Measurements from ENCODE around the gene RREB1. TPM values are rescaled to one million over a fixed set of nuclear protein-coding genes. Genes with fewer than 3 reads are reported as not detected.

RREB1 gene
- total and polyA plus RNA-seq, 2 experiments from 2014 or later = 6.4 to 12.4 TPM

DNA sequence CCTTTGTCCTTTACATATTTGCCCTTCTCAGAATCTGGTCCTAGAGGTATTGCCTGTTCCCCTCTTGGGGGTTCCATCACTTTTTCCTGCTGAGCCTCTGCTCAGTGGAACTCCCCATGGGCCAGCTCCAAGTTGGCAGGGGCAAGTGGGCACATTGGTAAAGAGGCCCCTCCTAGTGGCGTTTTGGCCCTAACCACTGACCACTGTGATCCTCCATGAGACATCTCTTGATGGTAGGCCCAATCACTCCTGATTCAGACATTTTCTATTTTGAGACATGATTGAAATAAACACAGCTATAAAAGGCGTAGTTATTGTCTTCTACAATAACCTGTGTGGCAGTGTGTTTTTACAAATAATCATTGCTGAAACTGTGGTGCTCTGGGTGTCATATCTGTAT, 83.0 kb downstream of the RREB1 start:
- Histone ChIP-seq H3K9me3 (ENCODE audit: low read depth) (no peaks in the 10 kb centered on the region), H4K20me1 (ENCODE audit: insufficient read depth) (no peaks in the 10 kb centered on the region), H3K4me3 (no peak overlapping the region), H2AFZ (no peak overlapping the region), H3K4me1 (ENCODE audit: insufficient read depth) (no peaks in the 10 kb centered on the region), H3K27ac (no peak overlapping the region), H3F3A (ENCODE audit: insufficient read depth) (no peaks in the 10 kb centered on the region), H3K79me2 (ENCODE audit: insufficient read depth) (peaks cover 85% of the 10 kb centered on the region), H3K9ac (no peak overlapping the region), H3K9me2 (ENCODE audit: insufficient read depth) (no peaks in the 10 kb centered on the region), H3K4me2 (ENCODE audit: unreplicated experiment) (no peak overlapping the region), H3K27me3 (replicated peaks; ENCODE audit: insufficient read depth) (no peaks in the 10 kb centered on the region), H3K36me3 (ENCODE audit: low read depth) (peaks cover 34% of the 10 kb centered on the region)
- TF ChIP-seq EZH2phosphoT487 (IDR thresholded peaks at IDR 0.05; ENCODE audit: insufficient read depth, low read depth) (no peak), EZH2 (IDR thresholded peaks at IDR 0.05; ENCODE audit: insufficient read depth, poor library complexity, severe bottlenecking) (no peak)
- in situ Hi-C loops (cut with MboI) = no loop called here
- DNase-seq = no peak
- 93 to 100% methylated on average over 2 of the region's 2 CpGs for WGBS, 2 experiments (ENCODE audit: low coverage in 1 of 2, low lambda C conversion rate in 2 of 2, missing lambda C conversion rate in 2 of 2)

DNA sequence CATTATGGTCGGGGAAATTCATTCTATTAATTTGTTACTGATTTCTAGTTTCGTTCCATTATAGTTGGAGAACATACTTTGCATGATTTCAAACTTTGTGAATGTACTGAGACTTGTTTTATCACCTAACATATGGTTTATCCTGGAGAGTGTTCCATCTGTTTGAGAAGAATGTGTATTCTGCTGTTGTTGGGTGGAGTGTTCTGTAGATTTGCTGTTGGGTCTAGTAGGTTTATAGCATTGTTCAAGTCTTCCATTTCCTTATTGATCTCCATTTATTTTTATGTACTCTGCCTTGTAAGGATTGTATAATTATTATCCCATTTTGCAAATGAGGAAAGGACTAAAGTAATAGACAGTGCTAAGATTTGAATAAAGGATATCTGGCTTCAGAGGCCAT, 85.4 kb downstream of the RREB1 start:
- Histone ChIP-seq H4K20me1 (ENCODE audit: insufficient read depth) (no peaks in the 10 kb centered on the region), H3K79me2 (ENCODE audit: insufficient read depth) (peaks cover 85% of the 10 kb centered on the region), H3K27me3 (replicated peaks; ENCODE audit: insufficient read depth) (no peaks in the 10 kb centered on the region), H3K4me2 (ENCODE audit: unreplicated experiment) (no peak overlapping the region), H3K9me3 (ENCODE audit: low read depth) (no peaks in the 10 kb centered on the region), H3K4me1 (ENCODE audit: insufficient read depth) (no peaks in the 10 kb centered on the region), H3K9me2 (ENCODE audit: insufficient read depth) (no peaks in the 10 kb centered on the region), H3F3A (ENCODE audit: insufficient read depth) (no peaks in the 10 kb centered on the region), H3K4me3 (no peak overlapping the region), H3K9ac (no peak overlapping the region), H3K27ac (no peak overlapping the region), H2AFZ (no peak overlapping the region), H3K36me3 (ENCODE audit: low read depth) (peaks cover 34% of the 10 kb centered on the region)
- 98 to 100% methylated on average over 2 of the region's 2 CpGs for WGBS, 2 experiments (ENCODE audit: low coverage in 1 of 2, low lambda C conversion rate in 2 of 2, missing lambda C conversion rate in 2 of 2)
- in situ Hi-C loops (cut with MboI) = no loop called here
- DNase-seq = no peak
- no peak for TF ChIP-seq EZH2 (IDR thresholded peaks at IDR 0.05; ENCODE audit: insufficient read depth, poor library complexity, severe bottlenecking)
- TF ChIP-seq EZH2phosphoT487 (IDR thresholded peaks at IDR 0.05; ENCODE audit: insufficient read depth, low read depth) = no peak

DNA sequence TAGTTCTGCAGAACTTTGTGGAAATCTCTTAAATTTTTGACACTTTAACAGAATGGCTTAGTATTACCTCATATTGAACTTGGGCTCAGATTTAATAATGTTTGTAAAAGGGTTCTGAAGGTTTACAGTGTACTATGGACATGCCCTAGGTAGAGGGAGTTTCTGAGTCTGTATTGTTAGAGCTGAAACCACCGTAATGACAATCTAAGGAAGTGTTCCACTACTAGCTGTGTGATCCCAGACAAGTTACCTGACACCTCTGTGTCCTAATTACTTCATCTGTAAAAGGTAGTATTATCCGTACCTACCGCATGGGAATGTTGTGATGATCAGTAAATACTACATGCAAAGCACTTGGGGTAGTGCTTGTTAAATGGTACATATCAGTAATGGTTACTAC, 86.9 kb downstream of the RREB1 start:
- in situ Hi-C loops (cut with MboI) = no loop called here

DNA sequence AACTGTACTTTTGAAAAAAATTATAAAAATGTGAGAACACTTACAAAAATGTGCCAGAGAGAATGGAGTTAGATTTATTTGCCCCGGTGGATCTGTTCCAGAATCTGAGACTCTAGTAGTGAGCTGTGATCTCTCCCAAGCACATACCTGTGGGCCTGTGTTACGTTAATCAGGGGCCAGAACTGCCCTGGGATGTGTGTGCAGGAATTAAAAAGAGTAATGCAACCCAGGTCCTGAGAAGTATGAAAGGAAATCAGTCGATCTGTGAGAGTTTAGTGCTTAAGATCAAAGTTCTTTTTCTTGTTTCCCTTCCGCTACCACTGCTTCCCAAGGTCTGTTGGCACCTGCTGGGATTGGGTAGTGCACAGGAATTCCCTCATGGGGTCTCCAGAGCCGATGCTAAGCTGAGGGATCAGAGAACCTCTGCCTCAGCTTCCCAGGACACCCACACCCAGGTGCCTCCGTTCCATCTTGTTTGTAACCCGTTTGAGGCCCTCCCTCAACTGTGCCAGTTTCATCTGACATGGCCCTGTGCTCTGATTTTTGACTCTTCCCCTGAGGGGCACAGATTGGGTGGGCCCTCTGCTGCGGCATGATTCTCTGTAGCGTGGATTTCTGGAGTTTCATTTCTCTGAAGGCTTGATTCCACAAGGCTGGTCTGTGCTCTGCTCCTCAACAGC, 87.7 kb downstream of the RREB1 start:
- H3K4me3 ChIP-seq = no peak overlapping the region
- peaks cover 94% of the 10 kb centered on the region for H3K79me2 ChIP-seq (ENCODE audit: insufficient read depth)
- H4K20me1 ChIP-seq (ENCODE audit: insufficient read depth) = no peaks in the 10 kb centered on the region
- H3K9ac ChIP-seq = no peak overlapping the region
- H3K4me2 ChIP-seq (ENCODE audit: unreplicated experiment) = no peak overlapping the region
- no peaks in the 10 kb centered on the region for H3K27me3 ChIP-seq (replicated peaks; ENCODE audit: insufficient read depth)
- no peaks in the 10 kb centered on the region for H3F3A ChIP-seq (ENCODE audit: insufficient read depth)
- H3K9me2 ChIP-seq (ENCODE audit: insufficient read depth) = no peaks in the 10 kb centered on the region
- in situ Hi-C loops (cut with MboI) = no loop called here
- H2AFZ ChIP-seq = no peak overlapping the region
- no peak for DNase-seq
- TF ChIP-seq EZH2phosphoT487 (IDR thresholded peaks at IDR 0.05; ENCODE audit: insufficient read depth, low read depth) (no peak), EZH2 (IDR thresholded peaks at IDR 0.05; ENCODE audit: insufficient read depth, poor library complexity, severe bottlenecking) (no peak)
- H3K27ac ChIP-seq = no peak overlapping the region
- 55 to 58% methylated on average over 9 of the region's 9 CpGs for WGBS, 2 experiments (ENCODE audit: low coverage in 1 of 2, low lambda C conversion rate in 2 of 2, missing lambda C conversion rate in 2 of 2)
- H3K9me3 ChIP-seq (ENCODE audit: low read depth) = no peaks in the 10 kb centered on the region
- H3K4me1 ChIP-seq (ENCODE audit: insufficient read depth) = no peaks in the 10 kb centered on the region
- peaks cover 25% of the 10 kb centered on the region for H3K36me3 ChIP-seq (ENCODE audit: low read depth)

More for the DNA sequence above, 86.9 kb downstream of the RREB1 start:
- Histone ChIP-seq H3K27me3 (replicated peaks; ENCODE audit: insufficient read depth) (no peaks in the 10 kb centered on the region), H3K4me2 (ENCODE audit: unreplicated experiment) (no peak overlapping the region), H4K20me1 (ENCODE audit: insufficient read depth) (no peaks in the 10 kb centered on the region), H3K4me3 (no peak overlapping the region), H3F3A (ENCODE audit: insufficient read depth) (no peaks in the 10 kb centered on the region), H3K27ac (no peak overlapping the region), H3K9me3 (ENCODE audit: low read depth) (no peaks in the 10 kb centered on the region), H3K9me2 (ENCODE audit: insufficient read depth) (no peaks in the 10 kb centered on the region), H3K4me1 (ENCODE audit: insufficient read depth) (no peaks in the 10 kb centered on the region), H3K79me2 (ENCODE audit: insufficient read depth) (peaks cover 88% of the 10 kb centered on the region), H3K36me3 (ENCODE audit: low read depth) (peaks cover 32% of the 10 kb centered on the region), H3K9ac (no peak overlapping the region), H2AFZ (no peak overlapping the region)
- DNase-seq = no peak
- TF ChIP-seq EZH2 (IDR thresholded peaks at IDR 0.05; ENCODE audit: insufficient read depth, poor library complexity, severe bottlenecking) = no peak
- no peak for TF ChIP-seq EZH2phosphoT487 (IDR thresholded peaks at IDR 0.05; ENCODE audit: insufficient read depth, low read depth)
- WGBS, 2 experiments (ENCODE audit: low coverage in 1 of 2, low lambda C conversion rate in 2 of 2, missing lambda C conversion rate in 2 of 2) = 99 to 100% methylated on average over 3 of the region's 3 CpGs
